Lower lobe of right lung (tissue), 2 donors: Measurements from ENCODE around the gene SIM1. TPM values are rescaled to one million over a fixed set of nuclear protein-coding genes. Genes with fewer than 3 reads are reported as not detected.

ENCODE experiments used
- ATAC-seq, 2 donors: fragments of 200-7000 bp; cut with Tn5 transposase; one replicate each; pipeline ENCODE4 v1.9.1; 2020 to 2022; ENCODE audit warnings: mild to moderate bottlenecking in 2 of 2, moderate library complexity in 2 of 2
- DNase-seq: peaks from one replicate; pipeline ENCODE4 v3.0.0-alpha.2; 2020
- H3K27ac ChIP-seq: fragments of 200-600 bp; one replicate; pipeline ENCODE4 v1.8.0; 2022
- H3K27me3 ChIP-seq: fragments of 200-600 bp; one replicate; pipeline ENCODE4 v1.8.0; 2022; ENCODE audit warnings: low read depth
- H3K36me3 ChIP-seq: fragments of 200-600 bp; one replicate; pipeline ENCODE4 v1.8.0; 2022; ENCODE audit warnings: mild to moderate bottlenecking
- H3K4me1 ChIP-seq: fragments of 200-600 bp; one replicate; pipeline ENCODE4 v1.8.0; 2022
- H3K4me3 ChIP-seq: fragments of 200-600 bp; one replicate; pipeline ENCODE4 v1.8.0; 2022; ENCODE audit warnings: mild to moderate bottlenecking
- H3K9me3 ChIP-seq: fragments of 200-600 bp; one replicate; pipeline ENCODE4 v1.8.0; 2022
- CTCF ChIP-seq: fragments of 200-600 bp; IDR thresholded peaks from one replicate; pipeline ENCODE4 v1.8.0; 2022; ENCODE audit warnings: antibody characterized with exemption, mild to moderate bottlenecking
- intact Hi-C: fragments of 100-400 bp; cut with DNase I; formaldehyde crosslinking; loops from one replicate; pipeline ENCODE4 v1.11.0; 2022
- total RNA-seq: library from RNA; stranded (reverse); fragmentation: NEBNext Ultra II Directional; extraction: Animal tissue kit (Norgen Biotek cat#: 25700); gene quantifications from one replicate; pipeline ENCODE4 v1.2.1, GENCODE V29; 2021
- donor health status: DM: no; HTN: yes; CAD: no; lungs with severe emphysema.

Gene SIM1
- total RNA-seq, 1 donor from 2014 or later: not detected

DNA sequence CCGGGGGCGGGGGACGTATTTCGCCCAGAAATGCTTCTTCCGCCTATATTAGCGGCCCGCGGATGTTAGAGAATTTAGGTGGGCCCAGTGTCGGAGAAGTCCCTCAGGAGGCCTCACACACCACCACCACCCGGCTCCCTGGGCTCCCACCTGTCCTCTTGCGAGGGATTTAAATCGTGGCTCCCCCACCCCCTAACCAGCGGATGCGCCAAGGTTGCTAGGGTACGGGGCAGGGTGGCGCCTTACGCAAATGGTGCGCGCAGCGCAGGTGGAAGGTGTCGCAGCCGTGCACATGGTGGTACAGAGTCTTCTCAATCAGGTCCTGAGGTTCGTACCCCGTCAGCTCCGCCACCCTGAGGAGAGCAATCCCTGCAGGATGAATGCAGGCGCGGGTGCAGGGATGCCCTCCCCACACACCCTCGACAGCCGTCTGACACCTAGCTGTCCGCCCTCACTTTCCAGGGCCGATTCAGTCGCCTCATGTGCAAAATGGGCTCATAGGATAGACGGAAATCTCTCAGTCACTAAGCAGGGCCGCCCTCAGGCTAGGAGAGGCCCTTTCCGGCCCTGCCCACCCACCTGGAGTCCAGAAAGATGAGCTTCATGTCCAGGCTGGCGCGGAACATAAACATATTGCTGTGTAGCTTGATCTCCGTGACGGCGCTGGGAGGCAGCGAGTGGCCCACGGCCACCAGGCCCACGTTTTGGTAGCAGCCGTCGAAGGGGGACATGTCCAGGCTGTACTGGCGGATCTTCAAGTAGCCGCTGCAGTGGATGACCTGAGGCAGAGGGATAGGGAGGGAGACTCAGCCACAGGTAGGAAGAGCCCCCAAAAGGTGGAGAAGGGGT is 16.6 kb downstream of the SIM1 start:
- Histone ChIP-seq H3K4me1 (peaks cover 13% of the 10 kb centered on the region), H3K4me3 (no peak overlapping the region), H3K27me3 (peaks cover 94% of the 10 kb centered on the region), H3K27ac (no peak overlapping the region), H3K9me3 (no peaks in the 10 kb centered on the region), H3K36me3 (no peaks in the 10 kb centered on the region)
- ATAC-seq (no peak), DNase-seq (no peak)
- intact Hi-C loops: no loop called here
- no peak for TF ChIP-seq CTCF

DNA sequence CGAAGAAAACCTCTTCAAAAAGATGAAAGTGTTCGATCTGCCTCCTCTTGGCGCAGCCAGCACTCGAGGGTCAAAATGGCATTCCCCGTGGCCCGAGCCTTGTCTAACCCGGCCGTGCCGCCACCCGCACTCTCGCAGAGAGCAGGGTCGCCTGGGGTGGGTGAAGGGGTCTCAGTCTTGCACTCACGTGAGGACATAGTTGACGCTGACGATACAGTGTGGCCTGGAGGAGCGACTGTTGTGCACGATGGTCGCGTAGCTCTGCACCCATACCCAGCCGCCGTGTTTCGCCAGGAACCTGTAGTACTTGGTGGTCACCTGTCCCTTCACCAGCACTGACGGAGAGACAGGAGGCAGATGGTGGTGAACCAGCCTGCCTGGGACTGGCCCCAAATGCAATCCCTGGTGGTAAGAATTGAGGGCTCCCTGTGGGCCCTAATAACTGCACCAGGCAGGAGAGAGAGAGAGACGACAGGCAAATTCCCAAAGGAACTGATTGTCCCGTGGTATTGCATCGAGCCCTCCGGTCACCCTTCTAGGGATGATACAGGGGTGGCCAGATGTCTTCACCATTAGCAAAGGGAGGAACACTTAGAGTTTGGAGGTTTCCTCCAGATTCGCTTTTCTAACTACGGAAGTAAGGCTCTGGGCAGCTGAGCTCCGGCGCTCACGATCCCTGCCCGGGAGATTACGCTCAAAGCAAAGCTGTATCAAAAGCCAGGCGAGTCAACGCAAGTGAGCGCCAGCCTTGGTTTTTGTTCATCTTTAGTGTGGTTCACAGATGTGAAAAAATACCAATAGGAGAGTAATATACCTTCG is 17.4 kb downstream of the SIM1 start:
- Histone ChIP-seq H3K4me3 (no peak overlapping the region), H3K27me3 (peaks cover 86% of the 10 kb centered on the region), H3K9me3 (no peaks in the 10 kb centered on the region), H3K4me1 (peaks cover 13% of the 10 kb centered on the region), H3K27ac (no peak overlapping the region), H3K36me3 (no peaks in the 10 kb centered on the region)
- intact Hi-C loops: no loop called here
- no peak for TF ChIP-seq CTCF
- ATAC-seq: peak in 1 of 2 donors; percentile 23
- no peak for DNase-seq

GRCh38 chr6:100446115-100447080 is 18.3 kb downstream of the SIM1 start:
- intact Hi-C loops: no loop called here
- Histone ChIP-seq H3K4me1 (peaks cover 13% of the 10 kb centered on the region), H3K27ac (no peak overlapping the region), H3K27me3 (peaks cover 77% of the 10 kb centered on the region), H3K4me3 (no peak overlapping the region), H3K9me3 (no peaks in the 10 kb centered on the region), H3K36me3 (no peaks in the 10 kb centered on the region)
- peak in 1 of 2 donors; percentile 53 for ATAC-seq
- DNase-seq: no peak
- no peak for TF ChIP-seq CTCF

DNA sequence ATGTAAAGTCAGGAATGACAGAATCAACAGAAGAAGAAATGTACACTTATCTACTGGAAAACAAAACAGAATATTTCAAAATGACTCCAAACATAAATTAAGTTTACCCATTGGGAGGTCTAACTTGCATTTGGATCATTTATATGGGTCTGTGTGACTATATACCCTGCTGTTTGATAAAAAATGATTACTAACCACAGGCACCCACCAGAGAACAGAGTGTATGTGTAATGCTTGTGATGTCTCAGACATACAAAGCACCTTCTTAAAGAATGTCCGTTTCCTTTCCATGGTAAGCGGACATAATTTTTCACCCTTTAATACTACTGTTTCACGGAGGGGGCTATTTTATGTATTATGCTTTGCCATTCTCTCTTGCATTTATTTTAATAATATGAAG is 19.2 kb downstream of the SIM1 start:
- Histone ChIP-seq H3K4me3 (no peak overlapping the region), H3K9me3 (no peaks in the 10 kb centered on the region), H3K27me3 (peaks cover 73% of the 10 kb centered on the region)

More for the DNA sequence above, 19.2 kb downstream of the SIM1 start:
- H3K36me3 ChIP-seq: no peaks in the 10 kb centered on the region
- ATAC-seq: no peak
- no peak for TF ChIP-seq CTCF
- intact Hi-C loops: no loop called here
- no peak for DNase-seq
- peaks cover 13% of the 10 kb centered on the region for H3K4me1 ChIP-seq
- H3K27ac ChIP-seq: no peak overlapping the region
